PC-3 (cell line): ENCODE measurements around the gene IL17RB.

Experiments
- EZH2 ChIP-seq: fragments of 300-600 bp; sonication (generic); IDR thresholded peaks from one replicate; pipeline ENCODE4 v1.6.1; 2017; ENCODE audit warnings: antibody characterized with exemption, mild to moderate bottlenecking, low read length; ENCODE audit not compliant: unreplicated experiment
- EZH2phosphoT487 ChIP-seq: fragments of 300-600 bp; sonication (generic); IDR thresholded peaks from 2 replicates; pipeline ENCODE4 v1.6.1; 2018; ENCODE audit warnings: mild to moderate bottlenecking, antibody characterized with exemption, low read length, borderline replicate concordance
- TF ChIP-seq, protein P1 (sequence below): fragments of 300-600 bp; sonication (generic); conservative IDR thresholded peaks from 2 replicates; pipeline ENCODE4 v1.5.1; 2017; ENCODE audit warnings: antibody characterized with exemption, low read depth, mild to moderate bottlenecking, low read length

DNA sequence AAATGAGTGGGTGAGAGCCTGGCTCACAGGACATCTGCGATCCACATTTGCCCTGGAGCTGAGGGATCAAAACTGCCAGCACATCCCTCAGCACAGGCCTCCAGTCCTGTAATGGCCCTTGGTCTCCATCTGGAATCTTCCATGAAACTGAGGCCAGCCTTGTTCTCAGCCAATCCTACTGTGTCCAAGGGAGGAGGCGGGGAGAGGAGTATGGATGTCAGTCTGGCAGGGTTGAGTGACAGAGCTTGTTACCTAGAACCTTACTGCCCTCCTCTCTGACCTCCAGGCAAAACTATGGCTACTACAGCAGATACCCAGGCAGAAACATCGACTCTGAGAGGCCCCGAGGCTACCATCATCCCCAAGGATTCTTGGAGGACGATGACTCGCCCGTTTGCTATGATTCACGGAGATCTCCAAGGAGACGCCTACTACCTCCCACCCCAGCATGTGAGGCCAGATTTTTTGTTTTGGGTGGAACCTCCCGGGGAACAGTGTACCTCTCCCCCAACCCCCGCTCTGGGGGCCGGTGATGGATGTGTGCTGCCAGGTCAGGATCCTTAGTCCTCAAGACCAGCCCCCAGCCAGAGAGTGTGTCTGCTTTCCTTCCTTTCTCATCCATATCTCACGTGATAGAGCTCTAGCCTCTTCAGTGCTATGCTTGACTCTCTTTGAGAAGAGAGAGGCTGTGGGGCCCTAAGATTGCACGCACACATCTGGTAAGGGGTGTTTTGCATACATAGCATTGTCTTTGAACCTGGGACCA is 41.5 kb upstream of the IL17RB start:
- TF ChIP-seq, protein P1, sequence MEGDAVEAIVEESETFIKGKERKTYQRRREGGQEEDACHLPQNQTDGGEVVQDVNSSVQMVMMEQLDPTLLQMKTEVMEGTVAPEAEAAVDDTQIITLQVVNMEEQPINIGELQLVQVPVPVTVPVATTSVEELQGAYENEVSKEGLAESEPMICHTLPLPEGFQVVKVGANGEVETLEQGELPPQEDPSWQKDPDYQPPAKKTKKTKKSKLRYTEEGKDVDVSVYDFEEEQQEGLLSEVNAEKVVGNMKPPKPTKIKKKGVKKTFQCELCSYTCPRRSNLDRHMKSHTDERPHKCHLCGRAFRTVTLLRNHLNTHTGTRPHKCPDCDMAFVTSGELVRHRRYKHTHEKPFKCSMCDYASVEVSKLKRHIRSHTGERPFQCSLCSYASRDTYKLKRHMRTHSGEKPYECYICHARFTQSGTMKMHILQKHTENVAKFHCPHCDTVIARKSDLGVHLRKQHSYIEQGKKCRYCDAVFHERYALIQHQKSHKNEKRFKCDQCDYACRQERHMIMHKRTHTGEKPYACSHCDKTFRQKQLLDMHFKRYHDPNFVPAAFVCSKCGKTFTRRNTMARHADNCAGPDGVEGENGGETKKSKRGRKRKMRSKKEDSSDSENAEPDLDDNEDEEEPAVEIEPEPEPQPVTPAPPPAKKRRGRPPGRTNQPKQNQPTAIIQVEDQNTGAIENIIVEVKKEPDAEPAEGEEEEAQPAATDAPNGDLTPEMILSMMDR = no peak
- no peak for TF ChIP-seq EZH2phosphoT487
- TF ChIP-seq EZH2 = no peak
